Sigmoid colon (tissue), 4 donors: Measurements from ENCODE around the gene MEP1B.

Source experiments
- EP300 ChIP-seq, 4 donors: sonication (generic); formaldehyde crosslinking; IDR thresholded peaks; one replicate each; pipeline ENCODE4 v1.6.1; 2017; ENCODE audit warnings: antibody characterized with exemption in 4 of 4
- TF ChIP-seq, protein P1 (sequence below), 4 experiments: fragments of 450-650 bp in 3 of 4; fragments of 200-600 bp in 1 of 4; IDR thresholded peaks; one replicate each; pipeline ENCODE4 v1.5.1; 2016 to 2019; ENCODE audit warnings: antibody characterized with exemption in 4 of 4, mild to moderate bottlenecking in 3 of 4, moderate library complexity in 2 of 4

- TF ChIP-seq, protein P1, sequence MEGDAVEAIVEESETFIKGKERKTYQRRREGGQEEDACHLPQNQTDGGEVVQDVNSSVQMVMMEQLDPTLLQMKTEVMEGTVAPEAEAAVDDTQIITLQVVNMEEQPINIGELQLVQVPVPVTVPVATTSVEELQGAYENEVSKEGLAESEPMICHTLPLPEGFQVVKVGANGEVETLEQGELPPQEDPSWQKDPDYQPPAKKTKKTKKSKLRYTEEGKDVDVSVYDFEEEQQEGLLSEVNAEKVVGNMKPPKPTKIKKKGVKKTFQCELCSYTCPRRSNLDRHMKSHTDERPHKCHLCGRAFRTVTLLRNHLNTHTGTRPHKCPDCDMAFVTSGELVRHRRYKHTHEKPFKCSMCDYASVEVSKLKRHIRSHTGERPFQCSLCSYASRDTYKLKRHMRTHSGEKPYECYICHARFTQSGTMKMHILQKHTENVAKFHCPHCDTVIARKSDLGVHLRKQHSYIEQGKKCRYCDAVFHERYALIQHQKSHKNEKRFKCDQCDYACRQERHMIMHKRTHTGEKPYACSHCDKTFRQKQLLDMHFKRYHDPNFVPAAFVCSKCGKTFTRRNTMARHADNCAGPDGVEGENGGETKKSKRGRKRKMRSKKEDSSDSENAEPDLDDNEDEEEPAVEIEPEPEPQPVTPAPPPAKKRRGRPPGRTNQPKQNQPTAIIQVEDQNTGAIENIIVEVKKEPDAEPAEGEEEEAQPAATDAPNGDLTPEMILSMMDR (IDR thresholded peaks at IDR 0.05): no peak
- TF ChIP-seq EP300 (IDR thresholded peaks at IDR 0.05): no peak
Measured at GRCh38 chr18:32252141-32252860, 62.5 kb downstream of the MEP1B start.
